Stimulated activated CD4-positive, alpha-beta T cell treated with anti-CD3 and anti-CD28 coated beads, Interleukin-4, amount 100 ng/mL, for 24 hours (primary cell): ENCODE results near the gene APOBEC3B.
A peak's percentile ranks its signal among the peaks of the same experiment; 100 is the strongest.
"Not testable (repeated sequence)": the region's sequence is repeated elsewhere in the genome, so short reads cannot be mapped to it uniquely, and the experiment has no call there.

Experiments
- DNase-seq: peaks from one replicate; pipeline ENCODE4 v3.0.0-alpha.2; 2020

Gene APOBEC3B

GRCh38 chr22:39039306-39040126, 57.4 kb downstream of the APOBEC3B start:
- DNase-seq, result no peak

- not testable (repeated sequence) for DNase-seq
Observed at GRCh38 chr22:39040155-39040537, 58.0 kb downstream of the APOBEC3B start.

- peak; percentile 69 for DNase-seq
Observed at GRCh38 chr22:39040538-39041296, 58.6 kb downstream of the APOBEC3B start, which contains the start of gene APOBEC3F. Gene APOBEC3F, plus strand, starts transcription at chr22:39040864. Its CDS starts 97 bp downstream, at chr22:39040961.

- DNase-seq, result no peak
Observed at GRCh38 chr22:39041908-39042307, 59.8 kb downstream of the APOBEC3B start.
